Stimulated activated CD4-positive, alpha-beta T cell treated with anti-CD3 and anti-CD28 coated beads, Interleukin-2, amount 100 ng/mL, for 48 hours (primary cell): ENCODE results near the gene SERPINB6.

ENCODE experiments used
- DNase-seq, 2 donors: peaks; one replicate each; pipeline ENCODE4 v3.0.0-alpha.2; 2020

Gene SERPINB6

DNA sequence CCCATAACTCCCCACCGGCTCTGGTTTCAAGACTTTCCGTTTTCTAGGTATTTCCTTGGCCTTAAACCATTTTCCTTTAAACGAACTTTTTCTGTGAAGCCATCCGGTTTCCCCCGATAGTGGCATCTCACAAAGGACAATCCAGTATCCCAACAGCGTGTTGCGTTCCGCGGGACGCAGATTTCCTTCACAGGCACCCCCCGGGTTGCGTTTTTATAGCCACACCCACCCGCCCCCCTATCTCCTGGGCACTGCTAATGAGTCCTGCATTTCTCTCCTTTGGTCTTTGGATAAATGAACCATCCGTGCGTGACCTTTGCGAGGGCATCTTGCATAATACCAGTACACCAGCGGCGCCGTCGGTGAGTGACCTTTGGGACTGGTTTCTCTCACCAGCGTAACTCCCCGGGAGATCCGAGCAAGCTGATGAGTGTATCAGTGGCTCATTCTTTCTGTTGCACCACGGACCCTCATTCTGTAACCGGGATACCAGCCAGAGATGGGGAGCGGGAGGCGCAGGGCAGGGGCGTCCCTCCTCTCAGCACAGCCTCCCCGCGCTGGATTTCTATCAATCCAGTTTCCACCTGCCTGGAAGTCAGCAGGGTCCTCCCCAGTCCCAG, 27.7 kb upstream of the SERPINB6 start:
- peak in 1 of 2 donors; percentile 48 for DNase-seq

DNA sequence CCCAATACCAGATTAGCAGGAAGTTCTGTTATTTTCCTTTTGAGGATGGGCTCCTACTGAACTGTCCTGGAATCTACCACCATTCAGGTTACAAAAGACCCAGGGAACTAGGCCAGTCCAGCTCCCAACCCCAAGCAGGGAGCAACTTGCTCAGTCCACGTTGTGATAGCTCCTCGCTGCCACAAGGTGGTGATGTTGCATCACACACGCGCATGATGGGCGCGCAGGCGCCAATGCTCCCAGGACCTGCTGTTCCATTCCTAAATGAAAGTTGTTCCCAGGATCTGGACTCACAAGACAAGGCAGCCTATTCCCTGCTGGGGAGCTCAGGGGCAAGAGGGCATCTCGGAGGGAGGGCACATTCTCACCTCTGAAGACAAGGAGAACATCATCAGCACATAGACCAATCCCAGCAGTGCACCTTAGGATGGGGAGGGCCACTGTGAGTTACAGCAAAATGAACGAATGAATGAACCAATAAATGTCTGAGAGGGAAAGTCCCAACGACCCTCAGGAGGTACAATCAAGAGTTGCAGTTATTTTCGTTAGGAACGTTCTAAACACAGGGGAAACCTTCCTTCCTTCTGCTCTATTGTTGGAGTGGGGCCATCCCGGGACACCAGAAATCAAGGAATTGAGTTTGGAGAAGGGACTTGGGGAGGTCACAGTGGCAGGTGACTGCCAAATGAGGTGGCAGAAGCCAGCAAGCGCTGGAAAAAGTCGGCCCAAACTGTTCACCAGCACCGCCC, 27.1 kb upstream of the SERPINB6 start:
- peak; percentile 28 to 31 for DNase-seq

GRCh38 chr6:2993755-2994317, 22.5 kb upstream of the SERPINB6 start:
- no peak for DNase-seq

GRCh38 chr6:2992330-2992979, 21.1 kb upstream of the SERPINB6 start:
- DNase-seq = no peak

- no peak for DNase-seq
Observed at GRCh38 chr6:2990932-2991506, 19.7 kb upstream of the SERPINB6 start.

- peak in 1 of 2 donors; percentile 7 for DNase-seq
Observed at GRCh38 chr6:2990248-2990931, 19.0 kb upstream of the SERPINB6 start.

- peak; percentile 52 to 69 for DNase-seq
Observed at GRCh38 chr6:2989332-2990247, 18.2 kb upstream of the SERPINB6 start.

- DNase-seq = peak; percentile 65 to 72
Observed at GRCh38 chr6:2988426-2989331, 17.3 kb upstream of the SERPINB6 start.

DNA sequence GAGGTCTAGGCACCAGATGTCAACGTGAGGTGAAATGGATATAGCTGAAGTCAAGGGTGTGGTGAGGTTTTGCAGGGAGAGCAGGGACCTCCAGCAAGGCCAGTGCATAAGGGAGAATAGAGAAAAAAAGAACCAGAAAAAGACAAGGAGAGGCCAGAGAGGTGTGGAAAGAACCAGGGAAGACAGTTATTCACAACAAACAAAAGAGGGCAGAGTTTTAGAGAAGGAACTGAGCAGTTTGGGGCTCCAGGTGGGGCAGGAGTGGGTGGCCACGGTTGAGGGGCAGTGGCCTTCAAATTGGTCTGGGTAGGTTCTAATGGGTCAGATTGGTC, 16.7 kb upstream of the SERPINB6 start:
- no peak for DNase-seq

GRCh38 chr6:2986722-2987221, 15.4 kb upstream of the SERPINB6 start:
- no peak for DNase-seq

GRCh38 chr6:2984738-2985406, 13.5 kb upstream of the SERPINB6 start:
- no peak for DNase-seq

DNA sequence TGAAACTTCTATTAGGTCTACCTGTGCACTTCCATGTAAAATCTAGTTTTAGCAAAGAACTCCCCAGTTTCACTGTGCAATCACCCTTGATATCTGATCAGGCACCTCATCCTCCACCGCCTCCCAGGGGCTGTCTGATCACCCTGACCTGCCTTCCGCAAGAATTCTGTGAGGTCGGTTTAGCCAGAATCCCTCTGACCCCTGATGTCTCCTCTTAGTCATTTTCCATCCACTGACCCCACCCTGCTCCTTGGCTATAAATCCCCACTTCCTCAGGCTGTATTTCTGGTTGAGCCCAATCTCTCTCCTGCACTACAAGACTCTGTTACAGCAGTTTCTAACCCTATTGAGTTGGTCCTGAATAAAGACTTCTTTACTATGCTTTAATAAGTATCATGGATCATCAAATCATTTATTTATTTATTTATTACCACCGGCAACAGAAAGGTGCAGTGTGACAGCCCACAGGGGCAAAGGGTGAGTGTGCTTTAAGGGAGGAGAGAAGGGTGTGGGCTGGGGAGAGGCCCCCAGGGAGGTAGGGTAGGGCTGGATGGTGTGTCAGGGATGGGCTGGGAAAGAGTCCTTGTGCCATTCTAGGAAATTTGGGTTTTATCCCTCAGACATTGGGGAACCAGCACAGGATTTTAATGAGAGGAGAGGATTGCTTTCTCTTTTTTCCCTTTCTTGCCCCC, 11.2 kb upstream of the SERPINB6 start:
- no peak for DNase-seq

DNA sequence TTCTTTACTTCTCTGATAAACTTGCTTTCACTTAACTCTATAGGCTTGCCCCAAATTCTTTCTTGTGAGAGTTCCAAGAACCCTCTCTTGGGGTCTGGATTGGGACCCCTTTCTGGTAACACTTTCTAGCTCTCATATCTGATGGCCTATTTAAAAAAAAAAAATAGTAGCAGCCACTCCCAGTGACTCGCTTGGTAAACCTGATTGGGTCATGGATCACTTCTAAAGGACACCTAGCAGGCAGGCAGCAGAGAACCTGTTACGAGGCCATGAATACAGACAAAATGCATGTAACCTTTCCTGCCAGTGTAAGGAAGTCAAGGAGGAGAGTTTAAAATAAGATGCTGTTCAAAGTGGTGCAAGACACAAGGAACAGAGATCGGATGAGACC, 9.1 kb upstream of the SERPINB6 start:
- DNase-seq = no peak

GRCh38 chr6:2979819-2980464, 8.6 kb upstream of the SERPINB6 start:
- no peak for DNase-seq

DNA sequence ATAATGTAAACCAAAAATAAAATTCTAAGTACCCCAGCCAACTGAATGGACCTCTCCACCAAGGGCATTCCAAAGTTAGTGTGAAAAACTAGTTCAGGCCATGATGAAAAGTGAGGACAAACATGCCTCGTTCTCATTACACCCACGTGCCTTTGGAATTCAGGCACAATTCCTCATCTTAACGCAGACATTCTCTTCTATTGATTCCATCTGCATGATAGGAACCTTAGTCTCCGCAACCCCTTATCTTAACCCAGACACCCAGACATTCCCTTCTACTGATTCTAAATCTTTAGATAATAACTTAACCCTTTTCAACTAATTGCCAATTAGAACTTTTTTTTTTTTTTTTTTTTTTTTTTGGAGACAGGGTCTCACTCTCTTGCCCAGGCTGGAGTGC, 7.6 kb upstream of the SERPINB6 start:
- DNase-seq = no peak

DNA sequence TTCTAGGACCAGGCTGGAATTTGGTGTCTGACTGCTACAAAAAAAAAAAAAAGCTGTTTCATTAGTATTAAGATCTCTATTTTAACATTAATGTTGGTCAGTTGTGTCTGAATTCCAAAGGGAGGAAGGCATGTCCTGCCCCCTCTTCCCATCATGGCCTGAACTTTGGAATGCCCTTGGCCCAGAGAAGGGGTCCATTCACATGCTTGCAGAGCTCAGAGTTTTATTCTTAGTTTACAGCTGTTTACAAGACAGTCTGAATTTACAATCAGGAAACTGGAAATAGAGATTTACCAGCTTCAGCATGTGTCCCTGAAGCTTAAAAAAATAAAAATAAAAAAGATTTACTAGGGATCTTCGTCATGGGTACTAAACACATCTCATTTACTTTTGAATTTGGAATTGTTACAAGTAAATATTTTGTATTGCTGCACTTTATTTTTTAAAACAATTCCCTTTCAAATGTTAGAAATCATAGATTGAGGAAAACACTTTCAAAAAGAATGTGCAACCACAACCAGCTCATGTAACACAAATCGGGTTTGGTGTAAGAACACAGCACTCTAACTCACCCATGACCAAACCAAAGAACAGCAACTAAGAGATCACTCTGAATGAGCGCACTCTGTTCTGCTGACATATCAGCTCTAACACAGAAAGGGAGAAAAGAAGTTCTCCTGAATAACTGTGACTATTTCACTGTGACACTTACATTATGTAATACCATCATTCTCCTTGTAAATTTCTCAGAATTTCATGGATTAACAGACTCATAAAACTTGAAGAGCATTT, 6.6 kb upstream of the SERPINB6 start:
- no peak for DNase-seq

- no peak for DNase-seq
Observed at GRCh38 chr6:2977290-2977689, 5.9 kb upstream of the SERPINB6 start.

DNA sequence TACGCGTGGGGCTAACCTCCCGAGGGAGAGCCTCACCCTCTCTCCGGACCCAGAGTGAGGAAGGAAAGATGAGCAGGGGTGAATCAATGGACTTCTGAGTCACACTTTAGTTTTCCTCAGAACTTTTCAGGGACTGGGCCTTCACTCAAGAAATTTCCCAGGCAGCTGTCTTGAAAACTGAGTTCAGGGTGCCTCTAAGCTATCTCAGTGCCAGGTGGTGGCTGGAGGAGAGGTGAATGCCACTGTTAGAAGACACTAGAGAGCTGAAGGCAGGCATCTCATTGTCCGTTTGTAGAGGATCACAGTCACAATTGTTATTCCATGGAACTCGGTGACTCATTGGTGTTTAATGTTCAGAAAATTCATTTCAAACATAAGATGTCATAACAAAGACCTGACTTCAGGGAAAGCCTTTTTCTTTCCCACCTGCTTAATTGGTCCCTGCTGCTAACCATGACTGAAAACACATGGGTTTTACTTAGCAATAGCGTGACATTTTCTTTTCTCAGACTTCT, 5.3 kb upstream of the SERPINB6 start:
- DNase-seq = no peak
